Stimulated activated CD8-positive, alpha-beta memory T cell treated with anti-CD3 and anti-CD28 coated beads, Interleukin-2, amount 100 ng/mL, for 1 hour (primary cell): ENCODE results near the gene LRRC14B.

Experiments used
- DNase-seq, 2 donors: peaks; one replicate each; pipeline ENCODE4 v3.0.0-alpha.2; 2020; ENCODE audit warnings: low read depth in 2 of 2

LRRC14B gene

DNA sequence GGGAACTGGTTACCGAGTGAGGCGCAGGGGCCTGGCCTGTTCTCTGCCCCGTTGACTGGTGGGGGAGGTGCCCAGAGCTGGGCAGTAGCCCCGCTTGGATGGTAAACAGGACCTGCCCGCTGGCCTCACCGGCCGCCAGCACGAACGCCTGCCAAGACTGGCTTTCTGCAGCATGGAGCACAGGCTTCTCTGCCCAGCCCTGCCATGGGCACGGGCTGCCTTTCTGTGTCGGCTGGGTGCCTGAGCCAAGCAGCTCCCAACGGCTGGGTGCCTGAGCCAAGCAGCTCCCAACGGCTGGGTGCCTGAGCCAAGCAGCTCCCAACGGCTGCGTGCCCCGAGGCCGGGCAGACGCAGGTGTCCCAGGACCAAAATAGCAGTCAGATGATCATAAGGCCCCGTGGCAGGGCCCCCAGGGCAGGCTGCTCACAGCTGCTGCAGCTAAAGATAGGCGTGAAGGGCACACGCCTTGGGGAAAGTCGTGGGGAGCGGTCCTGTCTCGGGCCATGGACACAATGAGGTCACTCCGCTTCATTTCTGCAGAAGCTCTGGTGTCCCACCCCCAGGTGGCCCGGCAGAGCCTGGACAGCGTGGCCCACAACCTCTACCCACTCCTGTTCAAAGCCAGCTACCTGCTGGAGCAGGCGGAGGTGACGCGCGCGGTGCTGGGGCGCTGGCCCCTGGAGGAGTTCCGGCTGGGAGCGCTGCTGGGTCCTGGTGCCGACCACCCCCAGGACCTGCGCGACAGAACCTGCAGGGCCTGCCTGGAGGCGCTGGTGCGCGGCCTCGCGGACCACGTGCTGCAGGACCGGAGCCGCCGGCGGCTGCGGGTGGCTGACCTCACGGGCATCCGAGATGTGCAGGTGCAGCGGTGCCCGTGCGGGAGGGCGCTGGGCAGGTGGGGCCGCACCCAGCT is at the start of gene LRRC14B:
LRRC14B (plus strand) TSS at position 460 of the 913 bp plus-strand sequence; CDS start at position 504, 44 bp downstream.
- no peak for DNase-seq

DNA sequence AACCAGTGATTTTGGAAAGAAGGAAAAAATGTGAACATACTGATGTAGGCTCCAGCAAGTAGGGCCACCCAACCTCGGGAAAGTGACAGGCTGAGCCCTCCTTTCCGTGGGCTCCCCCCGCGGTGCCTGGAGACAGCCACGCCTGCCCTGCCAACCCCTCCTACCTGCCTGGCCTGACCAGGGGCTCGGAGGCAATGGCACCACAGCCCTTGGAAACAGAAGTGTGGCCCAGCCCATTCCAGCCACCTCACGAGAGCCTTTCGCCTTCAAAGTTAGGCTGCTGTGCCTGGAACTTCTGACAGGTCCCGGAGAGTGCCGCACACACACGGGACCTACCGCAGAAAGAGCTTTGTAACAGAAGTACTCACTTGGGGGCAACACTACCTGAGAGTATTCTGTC is 49.5 kb upstream of the LRRC14B start:
- no peak for DNase-seq

DNA sequence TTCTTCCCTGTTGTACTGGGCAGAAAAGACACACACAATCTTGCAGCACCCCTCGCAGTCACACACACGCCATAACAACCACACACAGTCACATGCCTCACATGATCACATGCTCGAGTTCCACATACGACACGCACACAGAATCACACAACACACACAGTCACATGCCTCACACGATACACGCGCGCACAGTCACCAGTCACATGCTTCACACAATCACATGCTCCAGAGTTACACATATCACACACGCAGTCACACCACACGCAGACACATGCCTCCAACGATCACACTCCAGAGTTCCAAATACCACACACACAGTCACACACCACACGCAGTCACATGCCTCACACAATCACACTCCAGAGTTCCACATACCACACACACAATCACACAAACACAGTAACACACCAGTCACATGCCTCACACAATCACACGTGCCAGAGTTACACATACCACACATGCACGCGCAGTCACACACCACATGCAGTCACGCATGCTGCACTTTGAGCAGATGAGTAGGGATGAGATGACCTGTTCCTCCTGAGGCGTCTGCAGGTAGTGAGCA is 49.0 kb upstream of the LRRC14B start:
- DNase-seq, result no peak

DNA sequence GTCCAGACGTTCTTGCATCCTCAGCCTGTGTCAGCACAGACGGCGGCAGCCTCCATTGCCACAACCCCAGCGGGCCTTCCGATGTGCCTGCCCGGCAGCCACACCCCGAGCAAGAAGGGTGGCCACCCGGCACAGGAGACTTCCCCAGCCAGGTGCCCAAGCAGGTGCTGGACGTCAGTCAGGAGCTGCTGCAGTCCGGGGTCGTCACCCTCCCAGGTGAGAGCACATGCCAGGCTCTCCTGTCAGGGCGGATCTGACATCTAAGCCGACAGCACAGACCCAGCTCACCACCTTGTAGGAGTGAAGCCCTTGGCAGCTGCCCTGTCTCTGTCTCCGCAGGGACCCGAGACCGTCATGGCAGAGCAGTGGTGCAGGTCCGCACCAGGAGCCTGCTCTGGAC is 48.3 kb upstream of the LRRC14B start:
- no peak for DNase-seq

DNA sequence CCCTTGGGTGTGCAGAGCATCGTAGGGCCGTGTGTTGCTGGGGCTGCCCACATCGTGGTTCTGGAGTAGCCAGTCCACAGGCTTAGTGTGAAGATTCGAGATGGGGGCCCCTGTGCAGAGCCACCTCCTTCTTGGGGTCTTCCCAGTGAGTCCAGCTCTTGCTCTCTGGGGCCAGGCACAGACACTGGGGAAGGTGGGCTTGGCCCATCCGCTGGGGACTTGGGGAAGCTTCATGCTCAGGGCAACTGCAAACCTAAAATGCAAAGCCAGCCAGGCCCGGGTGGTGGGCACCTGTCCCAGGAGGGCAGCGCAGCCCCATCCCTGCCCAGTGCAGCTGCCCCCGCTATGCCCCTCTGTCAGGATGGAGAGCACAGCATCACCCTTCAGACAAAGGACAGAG is 46.4 kb upstream of the LRRC14B start:
- DNase-seq, result no peak

DNA sequence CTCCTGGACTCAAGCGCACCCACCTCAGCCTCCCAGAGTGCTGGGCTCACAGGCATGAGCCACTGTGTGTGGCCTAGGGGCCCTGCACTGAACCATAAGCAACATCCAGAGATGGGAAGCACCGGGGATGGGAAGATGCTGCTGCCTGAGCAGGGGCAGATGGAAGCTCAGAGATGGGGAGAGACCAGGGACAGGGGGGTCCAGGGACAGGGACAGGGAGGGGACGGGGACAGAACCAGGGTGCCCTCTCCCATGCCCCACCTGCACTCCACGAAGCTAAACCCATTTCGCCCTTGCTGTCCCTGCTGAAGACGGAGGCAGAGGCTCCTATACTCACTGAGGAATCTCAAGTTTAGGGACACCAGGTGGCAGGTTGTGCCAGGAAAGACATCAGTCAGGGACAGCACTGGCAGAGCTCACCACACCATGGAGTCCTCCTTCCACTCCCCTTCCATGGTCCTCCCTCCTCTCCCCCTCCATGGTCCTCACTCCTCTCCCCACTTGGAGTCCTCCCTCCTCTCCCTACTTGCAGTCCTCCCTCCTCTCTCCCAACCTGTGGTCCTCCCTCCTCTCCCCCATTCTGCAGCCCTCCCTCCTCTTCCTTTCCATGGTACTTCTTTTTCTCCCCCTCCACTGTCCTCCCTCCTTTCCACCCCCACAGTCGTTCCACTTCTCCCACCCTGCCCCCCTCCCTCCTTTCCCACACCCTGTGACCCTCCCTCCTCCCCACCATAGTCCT is 45.5 kb upstream of the LRRC14B start:
- no peak for DNase-seq

DNA sequence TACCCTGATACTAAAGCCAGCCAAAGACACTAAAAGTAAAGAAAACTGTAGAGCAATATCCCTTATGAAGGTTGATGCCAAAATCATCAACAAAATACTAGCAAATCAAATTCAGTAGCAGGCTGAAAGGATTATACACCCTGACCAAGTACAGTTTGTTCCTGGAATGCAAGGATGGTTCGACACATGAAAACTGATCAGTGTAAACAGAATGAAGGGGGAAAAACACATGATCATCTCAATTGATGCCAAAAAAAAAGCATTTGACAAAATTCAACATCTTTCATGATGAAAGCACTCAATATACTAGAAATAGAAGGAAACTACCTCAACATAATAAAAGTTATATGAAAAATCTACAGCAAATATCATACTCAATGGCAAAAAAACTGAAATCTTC is 43.5 kb upstream of the LRRC14B start:
- DNase-seq, result no peak

DNA sequence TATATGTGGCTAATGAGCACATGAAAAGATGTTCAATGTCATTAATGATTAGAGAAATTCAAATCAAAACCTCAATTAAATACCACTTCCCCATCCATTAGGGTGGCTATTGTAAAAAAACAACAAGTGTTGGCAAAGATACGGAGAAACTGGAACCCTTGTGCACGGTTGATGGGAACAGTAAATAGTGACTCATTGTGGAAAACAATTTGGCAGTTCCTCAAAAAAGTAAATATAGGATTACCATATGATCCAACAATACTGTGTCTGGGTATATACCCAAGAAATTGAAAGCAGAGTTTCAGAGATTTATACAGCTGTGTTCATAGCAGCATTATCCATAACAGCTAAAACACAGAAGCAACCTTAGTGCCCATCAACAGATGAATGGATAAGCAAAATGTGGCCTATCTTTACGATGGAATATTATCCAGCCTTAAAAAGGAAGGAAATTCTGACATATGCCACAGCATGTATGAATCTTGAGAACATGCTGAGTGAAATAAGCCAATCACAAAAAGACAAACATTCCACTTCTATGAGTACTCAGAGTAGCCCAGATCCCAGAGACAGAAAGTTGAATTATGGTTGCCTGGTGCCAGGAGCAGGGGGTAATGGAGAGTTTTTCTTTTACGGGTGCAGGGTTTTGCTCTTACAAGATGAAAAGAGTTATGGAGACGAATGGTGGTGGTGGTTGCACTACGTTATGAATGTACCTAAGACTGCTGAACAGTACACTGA is 41.4 kb upstream of the LRRC14B start:
- no peak for DNase-seq

DNA sequence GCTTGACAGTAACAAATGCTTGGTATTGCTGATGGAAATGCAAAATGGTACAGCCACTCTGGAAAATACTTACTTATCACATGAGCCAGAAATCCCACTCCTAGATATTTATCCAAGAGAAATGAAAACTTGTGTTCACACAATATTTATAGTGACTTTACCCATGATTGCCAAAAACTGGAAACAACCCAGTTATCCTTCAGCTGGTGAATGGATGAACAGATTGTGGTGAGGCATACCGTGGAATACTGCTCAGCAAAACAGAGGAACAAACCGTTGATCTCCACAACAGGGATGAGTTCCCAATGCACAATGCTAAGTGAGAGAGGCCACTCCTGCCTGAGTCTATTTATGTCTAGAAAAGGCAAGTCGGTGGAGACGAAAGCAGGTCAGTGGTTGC is 40.5 kb upstream of the LRRC14B start:
- DNase-seq, result no peak

DNA sequence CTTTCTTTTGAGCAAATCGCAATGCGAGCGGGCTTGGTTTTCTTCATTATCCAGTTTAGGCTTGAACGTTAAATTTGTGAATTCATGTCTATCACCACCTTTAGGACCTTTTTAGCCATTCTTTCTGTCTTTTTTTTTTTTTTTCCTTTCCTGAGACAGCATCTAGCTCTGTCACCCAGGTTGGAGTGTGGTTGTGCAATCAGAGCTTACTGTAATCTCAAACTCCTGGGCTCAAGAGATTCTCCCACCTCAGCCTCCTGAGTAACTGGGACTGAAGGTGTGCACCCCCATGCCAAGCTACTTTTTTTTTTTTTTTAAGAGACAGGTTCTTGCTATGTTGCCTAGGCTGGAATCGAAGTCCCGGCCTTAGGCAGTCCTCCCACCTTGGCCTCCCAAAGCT is 39.2 kb upstream of the LRRC14B start:
- no peak for DNase-seq

DNA sequence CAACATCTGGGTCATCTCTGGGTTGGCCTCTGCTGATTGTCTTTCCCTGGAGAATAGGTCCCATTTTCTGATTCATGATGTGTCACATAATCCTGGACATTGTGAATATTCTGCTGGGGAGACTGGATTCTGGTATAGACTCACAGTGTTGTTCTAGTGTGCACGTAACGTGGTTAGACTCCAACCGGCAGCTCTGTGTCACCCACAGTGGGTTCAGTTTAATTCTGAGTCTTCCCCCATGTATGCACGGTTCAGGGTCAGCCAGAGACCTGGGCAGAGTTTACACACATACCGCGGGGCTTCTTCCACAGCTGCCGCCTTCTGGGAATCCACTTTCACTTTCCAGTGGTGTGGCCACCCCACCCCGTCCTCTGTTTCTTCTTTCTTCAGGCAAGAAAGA is 38.0 kb upstream of the LRRC14B start:
- no peak for DNase-seq

DNA sequence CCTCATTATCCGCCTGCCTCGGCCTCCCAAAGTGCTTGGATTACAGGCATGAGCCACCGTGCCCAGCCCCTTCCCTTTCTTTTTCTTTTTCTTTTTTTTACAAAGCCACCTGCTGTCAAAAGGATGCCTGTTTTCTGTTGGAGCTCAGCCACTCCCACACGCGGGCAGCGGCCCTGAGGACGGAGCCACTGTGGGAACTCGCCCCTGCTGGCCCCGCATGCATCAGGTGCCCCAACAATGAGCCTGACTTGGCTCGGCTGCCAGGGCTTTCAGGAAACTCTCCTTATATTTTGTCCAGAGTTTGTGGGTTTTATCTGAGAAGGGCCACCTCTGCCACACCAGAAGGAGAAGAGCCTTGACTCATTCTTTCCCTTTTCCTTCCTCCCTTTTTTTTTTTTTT is 37.1 kb upstream of the LRRC14B start:
- DNase-seq, result no peak

DNA sequence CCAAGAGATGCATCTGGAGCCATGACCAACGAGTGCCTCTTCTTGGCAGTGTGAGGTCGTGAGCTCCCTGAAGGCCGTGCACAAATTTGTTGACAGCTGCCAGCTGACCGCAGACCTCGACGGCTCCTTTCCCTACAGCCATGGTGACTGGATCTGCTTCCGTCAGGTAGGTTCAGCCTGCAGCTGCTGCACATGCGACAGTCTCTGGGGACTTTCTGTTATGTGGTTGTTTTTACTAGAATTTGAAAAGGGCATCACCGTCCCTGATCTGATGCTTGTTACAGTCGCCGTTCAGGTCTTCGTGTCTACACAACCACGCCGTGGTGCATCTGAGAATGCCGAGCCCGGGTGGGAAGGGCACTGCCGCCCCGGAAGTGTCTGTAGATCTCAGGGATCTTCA is 36.5 kb upstream of the LRRC14B start:
- DNase-seq, result no peak

DNA sequence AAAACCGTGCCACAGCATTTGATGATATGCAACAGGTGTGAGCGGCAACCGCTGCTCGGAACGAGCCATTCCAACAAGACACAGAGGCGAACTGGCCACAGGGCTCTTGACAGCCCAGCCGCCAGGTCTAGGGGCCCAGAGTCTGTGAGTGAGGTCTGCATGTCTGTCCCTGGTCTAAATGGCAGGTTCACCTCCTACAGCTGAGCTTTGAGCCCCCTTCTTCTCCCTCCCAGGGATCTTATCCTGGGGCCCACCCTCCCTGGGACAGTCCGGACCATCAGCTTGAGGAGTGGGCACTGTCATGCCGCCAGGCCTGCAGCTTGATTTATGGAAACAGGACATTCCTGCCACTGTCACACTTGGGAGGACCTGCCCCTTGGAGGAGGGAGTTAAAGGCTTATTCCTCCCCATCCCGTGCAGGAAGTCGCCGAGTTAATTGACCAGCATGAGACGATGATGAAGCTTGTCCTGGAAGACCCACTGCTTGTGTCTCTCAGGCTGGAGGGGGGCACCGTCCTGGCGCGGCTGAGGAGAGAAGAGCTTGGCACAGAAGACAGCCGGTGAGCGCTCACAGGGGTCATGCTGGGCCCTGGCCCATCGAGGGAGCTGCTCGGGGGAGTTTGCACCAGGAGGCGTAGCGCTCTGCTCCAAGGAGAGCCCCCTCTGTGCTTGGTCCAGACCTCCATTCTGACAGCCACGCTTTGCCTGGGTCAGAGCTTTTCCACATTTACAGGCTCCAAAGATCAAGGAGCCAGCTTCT is 35.5 kb upstream of the LRRC14B start:
- DNase-seq, result no peak

DNA sequence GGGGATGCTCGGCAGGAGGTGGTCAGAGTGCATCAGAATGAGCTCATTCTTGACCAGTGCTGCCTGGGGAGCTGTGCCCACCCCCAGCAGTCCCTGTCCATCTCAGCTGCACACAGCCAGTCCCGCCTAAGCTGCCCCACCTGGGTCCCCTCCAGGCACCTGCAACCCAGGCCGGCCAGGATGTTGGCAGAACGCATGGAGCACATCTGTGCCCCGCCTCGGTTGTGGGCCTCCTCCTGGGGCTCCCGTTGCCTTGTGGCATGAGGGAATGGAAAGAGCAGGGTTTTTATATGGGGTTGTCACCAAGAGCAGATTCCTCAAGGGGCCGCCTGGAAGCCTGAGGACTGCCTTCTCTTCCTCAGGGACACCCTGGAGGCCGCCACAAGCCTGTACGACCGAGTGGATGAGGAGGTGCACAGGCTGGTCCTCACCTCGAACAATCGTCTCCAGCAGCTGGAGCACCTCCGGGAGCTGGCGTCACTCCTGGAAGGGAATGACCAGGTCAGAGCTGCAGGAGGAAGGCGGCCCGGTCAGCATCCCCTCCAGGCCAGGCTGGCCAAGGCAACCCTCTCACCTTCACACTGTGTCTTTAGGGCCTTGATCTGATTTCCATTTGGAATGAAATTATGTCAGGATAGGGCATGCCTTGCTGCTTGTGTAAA is 34.8 kb upstream of the LRRC14B start:
- DNase-seq, result no peak

DNA sequence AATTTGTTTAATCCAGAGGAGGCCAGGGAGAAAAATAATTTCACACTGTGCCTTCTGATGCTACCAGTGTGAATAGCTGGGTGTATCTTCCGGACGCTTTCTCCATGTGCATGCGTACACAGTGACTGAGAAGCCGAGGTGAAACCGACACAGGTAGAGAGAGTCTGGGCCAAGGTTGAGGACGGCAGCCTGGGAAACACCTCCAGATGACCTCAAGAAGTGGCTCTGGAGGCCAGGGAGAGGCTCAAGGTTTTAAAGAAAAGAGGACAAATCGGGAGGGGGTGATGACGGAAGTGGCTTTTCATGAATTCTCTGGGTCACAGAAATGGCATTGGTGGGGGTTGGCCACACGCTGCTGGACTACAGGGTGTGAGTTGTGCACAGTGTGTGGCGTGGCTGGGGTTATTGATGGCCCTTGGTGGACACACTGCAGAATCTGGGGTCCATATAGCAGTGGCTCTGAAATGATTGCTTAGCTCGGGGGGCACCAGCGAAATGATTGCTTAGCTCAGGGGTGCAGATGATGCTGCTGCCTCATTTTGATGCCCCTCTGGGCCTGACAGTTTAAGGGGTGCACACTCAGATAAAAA is 34.1 kb upstream of the LRRC14B start:
- DNase-seq, result no peak

DNA sequence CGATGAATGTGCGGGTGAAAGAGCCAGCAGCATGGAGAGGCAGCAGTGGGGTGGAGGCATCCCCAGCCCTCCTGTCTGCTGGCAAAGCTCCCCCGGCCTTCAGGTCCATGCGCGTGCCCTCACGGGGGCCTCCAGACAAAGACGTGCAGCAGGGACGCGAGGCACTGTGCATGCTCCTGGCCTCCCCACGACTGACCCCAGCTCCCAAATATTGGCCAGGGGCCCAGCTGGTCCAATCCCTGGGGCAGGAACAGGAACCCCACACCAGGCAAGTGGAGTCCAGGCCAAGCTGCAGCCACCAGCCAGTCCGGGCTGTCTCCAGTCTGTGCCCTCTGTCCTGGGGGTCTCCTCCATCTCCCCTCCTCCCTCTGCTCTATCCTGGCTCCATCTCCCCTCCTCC is 33.5 kb upstream of the LRRC14B start:
- no peak for DNase-seq

DNA sequence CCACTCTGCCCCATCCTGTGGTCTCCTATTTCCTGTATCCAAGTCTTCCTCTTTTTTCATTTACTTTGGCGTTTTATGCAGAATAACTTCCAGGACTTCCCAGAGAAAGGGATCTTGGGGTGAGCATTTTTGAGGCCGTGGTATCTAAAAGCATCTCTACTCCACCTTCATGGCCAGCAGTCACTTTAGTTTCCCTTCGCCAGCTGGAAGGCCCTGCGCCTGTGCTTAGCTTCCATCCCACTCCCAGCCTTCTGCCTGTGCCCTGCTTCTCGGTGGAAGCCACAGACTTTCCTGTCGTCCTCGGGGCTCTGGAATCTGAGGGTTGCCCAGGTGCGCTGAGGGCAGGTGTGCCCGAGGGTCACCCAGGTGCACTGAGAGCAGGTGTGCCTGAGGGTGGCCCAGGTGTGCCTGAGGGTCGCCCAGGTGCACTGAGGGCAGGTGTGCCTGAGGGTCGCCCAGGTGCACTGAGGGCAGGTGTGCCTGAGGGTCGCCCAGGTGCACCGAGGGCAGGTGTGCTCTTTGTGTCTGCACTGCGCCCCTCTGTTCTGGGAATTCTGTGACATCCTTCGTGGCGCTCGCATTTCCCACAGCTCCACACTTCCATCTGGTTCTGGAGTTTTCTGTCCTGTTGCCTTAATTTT is 32.4 kb upstream of the LRRC14B start:
- DNase-seq, result no peak

DNA sequence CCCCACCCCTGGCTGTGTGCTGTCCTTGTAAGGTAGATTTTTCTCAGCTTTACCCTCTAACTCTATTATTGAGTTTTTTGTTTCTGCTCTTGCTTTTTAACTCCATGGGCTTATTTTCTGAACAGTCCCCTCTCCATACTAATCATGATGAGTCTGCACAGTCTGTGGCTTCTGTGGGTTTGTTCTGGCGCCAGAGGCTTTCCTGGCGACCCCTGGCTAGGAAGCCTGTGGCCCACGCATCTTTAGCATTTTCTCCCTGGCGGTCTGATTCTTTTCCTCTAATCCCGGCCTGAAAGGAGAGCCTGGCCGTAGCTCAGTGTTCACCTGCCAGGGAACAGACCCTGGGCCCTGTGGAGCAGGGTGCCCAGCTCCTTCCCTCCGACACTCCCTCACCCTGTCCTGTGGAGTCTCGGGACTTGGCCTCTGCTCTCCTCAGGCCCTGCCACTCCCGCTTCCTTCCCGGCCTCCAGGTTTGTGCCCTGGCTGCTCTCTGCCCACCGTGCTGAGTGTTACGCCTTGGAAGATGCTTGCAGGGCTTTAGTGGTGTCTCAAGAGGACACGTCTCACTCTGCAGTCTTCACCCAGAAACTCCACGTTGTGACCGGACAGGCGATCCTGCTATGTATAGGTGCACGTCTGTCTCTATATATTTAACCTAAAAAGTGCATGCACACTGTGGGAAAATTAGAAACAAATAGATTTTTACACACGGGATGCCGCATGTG is 31.7 kb upstream of the LRRC14B start:
- no peak for DNase-seq
